GM19438 (cell line): ENCODE results near the gene LRRC9.
"Not testable (repeated sequence)": the region's sequence is repeated elsewhere in the genome, so short reads cannot be mapped to it uniquely, and the experiment has no call there.

Experiments used
- ATAC-seq: cut with Tn5 transposase; IDR thresholded peaks from one replicate; pipeline ENCODE4 v1.9.1; 2021; ENCODE audit warnings: low read depth; ENCODE audit not compliant: unreplicated experiment

Gene LRRC9

GRCh38 chr14:60051721-60052221, 131.8 kb downstream of the LRRC9 start:
- no peak for ATAC-seq

- no peak for ATAC-seq
These were observed 138.1 kb downstream of the LRRC9 start for GRCh38 chr14:60058087-60058486.

- no peak for ATAC-seq
These were observed 141.4 kb downstream of the LRRC9 start for GRCh38 chr14:60061371-60061770.

GRCh38 chr14:60064491-60065072, 144.6 kb downstream of the LRRC9 start:
- ATAC-seq = no peak

GRCh38 chr14:60067882-60068281, 147.9 kb downstream of the LRRC9 start:
- ATAC-seq = no peak

GRCh38 chr14:60079723-60080122, 159.8 kb downstream of the LRRC9 start:
- no peak for ATAC-seq

- ATAC-seq = no peak
These were observed 165.1 kb downstream of the LRRC9 start for GRCh38 chr14:60085085-60085484.

GRCh38 chr14:60085693-60086092, 165.7 kb downstream of the LRRC9 start:
- no peak for ATAC-seq

GRCh38 chr14:60087668-60088067, 167.7 kb downstream of the LRRC9 start:
- no peak for ATAC-seq

GRCh38 chr14:60089221-60089620, 169.3 kb downstream of the LRRC9 start:
- no peak for ATAC-seq

- ATAC-seq = no peak
These were observed 171.0 kb downstream of the LRRC9 start for GRCh38 chr14:60090864-60091519.

GRCh38 chr14:60091550-60092525, 171.9 kb downstream of the LRRC9 start, which contains the start of gene PCNX4:
Gene PCNX4, plus strand, starts transcription at chr14:60091923. Its CDS starts 15,716 bp downstream, at chr14:60107639.
- ATAC-seq = peak; percentile 97

GRCh38 chr14:60092526-60092920, 172.6 kb downstream of the LRRC9 start:
- no peak for ATAC-seq

- ATAC-seq = no peak
These were observed 173.1 kb downstream of the LRRC9 start for GRCh38 chr14:60093080-60093479.

GRCh38 chr14:60093606-60094005, 173.7 kb downstream of the LRRC9 start:
- no peak for ATAC-seq

- ATAC-seq = no peak
These were observed 174.5 kb downstream of the LRRC9 start for GRCh38 chr14:60094306-60094897.

GRCh38 chr14:60095231-60095630, 175.3 kb downstream of the LRRC9 start:
- ATAC-seq = no peak

GRCh38 chr14:60095781-60096450, 176.0 kb downstream of the LRRC9 start:
- no peak for ATAC-seq

- ATAC-seq = no peak
These were observed 178.0 kb downstream of the LRRC9 start for GRCh38 chr14:60097974-60098373.

GRCh38 chr14:60099855-60100254, 179.9 kb downstream of the LRRC9 start:
- ATAC-seq = not testable (repeated sequence)
